ENCODE results near the gene IKBKE.
A peak's percentile ranks its signal among the peaks of the same experiment; 100 is the strongest.

The IKBKE gene

DNA sequence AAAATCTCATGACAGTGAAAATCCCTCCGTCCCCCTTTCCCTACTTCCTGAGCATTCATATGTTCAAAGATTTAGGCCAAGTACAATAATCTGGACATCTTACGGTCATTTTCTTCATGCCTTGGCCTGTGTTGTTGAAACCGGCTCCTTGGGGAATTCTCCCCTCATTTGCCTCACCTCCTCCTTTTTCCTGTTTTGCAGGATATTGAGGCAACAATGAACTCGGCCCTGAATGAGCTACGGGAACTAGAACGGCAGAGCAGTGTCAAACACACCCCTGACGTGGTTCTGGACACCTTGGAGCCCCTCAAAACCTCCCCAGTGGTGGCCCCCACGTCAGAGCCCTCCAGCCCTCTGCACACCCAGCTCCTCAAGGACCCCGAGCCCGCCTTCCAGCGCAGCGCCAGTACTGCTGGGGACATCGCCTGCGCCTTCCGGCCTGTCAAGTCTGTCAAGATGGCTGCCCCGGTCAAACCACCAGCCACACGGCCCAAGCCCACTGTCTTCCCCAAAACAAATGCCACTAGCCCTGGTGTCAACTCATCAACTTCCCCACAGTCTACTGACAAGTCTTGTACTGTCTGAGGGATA, 9.3 kb upstream of the IKBKE start:
- DNase-seq (ENCODE audit: extremely low read depth, low read depth) = no peak
- TF ChIP-seq, protein P1, sequence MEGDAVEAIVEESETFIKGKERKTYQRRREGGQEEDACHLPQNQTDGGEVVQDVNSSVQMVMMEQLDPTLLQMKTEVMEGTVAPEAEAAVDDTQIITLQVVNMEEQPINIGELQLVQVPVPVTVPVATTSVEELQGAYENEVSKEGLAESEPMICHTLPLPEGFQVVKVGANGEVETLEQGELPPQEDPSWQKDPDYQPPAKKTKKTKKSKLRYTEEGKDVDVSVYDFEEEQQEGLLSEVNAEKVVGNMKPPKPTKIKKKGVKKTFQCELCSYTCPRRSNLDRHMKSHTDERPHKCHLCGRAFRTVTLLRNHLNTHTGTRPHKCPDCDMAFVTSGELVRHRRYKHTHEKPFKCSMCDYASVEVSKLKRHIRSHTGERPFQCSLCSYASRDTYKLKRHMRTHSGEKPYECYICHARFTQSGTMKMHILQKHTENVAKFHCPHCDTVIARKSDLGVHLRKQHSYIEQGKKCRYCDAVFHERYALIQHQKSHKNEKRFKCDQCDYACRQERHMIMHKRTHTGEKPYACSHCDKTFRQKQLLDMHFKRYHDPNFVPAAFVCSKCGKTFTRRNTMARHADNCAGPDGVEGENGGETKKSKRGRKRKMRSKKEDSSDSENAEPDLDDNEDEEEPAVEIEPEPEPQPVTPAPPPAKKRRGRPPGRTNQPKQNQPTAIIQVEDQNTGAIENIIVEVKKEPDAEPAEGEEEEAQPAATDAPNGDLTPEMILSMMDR (IDR thresholded peaks at IDR 0.05; ENCODE audit: low read depth, low read length) = no peak

DNA sequence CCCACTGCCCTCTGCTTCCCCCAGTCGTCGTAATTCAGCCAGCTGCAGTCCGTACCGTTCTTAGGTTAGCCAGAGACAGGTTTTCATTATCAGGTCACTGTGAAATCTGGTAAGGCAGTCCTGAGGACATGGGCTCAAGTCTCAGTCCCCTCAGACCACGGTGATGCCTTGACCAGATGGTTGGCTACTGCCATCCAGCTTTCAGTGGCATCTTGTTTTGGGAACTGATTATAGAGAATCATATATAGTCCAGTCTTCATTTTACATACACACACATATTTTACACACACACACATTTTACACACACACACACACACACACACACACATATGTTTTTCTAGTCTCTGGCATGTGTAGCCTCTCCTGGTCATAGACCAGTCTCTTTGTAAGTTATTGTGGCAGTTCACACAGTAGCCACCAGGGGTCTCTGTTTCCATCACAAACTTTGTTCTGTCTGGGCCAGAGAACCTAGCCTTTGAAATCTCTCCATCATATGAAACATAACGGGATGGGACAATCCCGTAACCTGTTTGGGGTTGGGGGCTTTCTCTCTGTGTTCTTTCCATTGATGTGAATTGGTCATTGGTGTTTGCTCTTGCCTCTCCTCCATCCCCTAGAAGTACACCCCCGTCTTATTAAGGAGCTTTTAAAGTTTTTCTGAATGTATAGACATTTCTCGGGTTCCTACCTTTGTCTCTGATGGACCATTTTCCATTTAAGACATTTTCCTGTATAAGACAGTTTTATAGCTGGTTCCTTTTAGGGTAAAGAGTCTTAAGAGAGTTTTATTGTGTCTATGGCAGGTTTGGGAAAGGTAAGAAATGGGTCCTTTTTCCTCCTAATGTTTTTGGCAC, 8.4 kb upstream of the IKBKE start:
- TF ChIP-seq, protein P1 (IDR thresholded peaks at IDR 0.05; ENCODE audit: low read depth, low read length) = peak; percentile 85
- no peak for DNase-seq (ENCODE audit: extremely low read depth, low read depth)

DNA sequence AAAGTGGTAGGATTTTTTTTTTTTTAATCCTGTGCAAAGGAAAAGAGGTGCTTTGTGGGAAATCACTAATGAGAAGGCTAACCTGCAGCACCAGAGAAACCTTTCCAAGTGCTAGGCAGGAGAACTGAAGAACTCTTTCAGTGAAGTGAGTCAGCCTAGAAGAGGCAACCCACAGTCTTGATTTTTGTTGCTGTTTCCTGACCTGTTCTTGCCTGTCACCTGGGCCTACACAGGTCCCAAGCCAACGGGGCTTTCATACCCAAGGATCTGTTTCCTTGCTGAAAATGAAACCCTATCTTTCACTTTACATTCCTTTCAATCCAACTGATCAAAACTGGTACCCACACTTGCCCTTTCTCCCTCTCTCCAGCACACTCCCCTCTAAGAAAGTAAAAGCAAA, 7.1 kb upstream of the IKBKE start:
- TF ChIP-seq, protein P1 (IDR thresholded peaks at IDR 0.05; ENCODE audit: low read depth, low read length) = no peak
- DNase-seq (ENCODE audit: extremely low read depth, low read depth) = no peak

DNA sequence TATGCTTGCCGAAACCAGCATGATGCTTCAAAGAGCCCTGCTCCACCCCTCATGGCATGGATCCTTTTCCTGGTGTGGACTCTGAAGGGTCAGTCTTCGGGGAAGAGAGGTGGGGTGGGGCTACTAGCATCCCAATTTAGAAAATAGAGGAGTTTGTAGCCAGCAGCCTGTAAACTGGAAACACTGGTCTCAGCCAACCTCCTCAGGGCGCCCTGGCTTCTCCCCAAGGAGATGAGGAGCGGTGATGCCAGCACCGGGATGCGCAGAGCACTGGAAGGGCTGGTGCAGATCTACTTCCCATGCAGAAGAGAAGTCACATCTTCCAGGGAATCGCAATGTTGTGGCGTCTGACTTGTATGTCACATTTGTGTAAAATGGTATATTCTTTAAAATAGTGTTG, 6.4 kb upstream of the IKBKE start:
- no peak for DNase-seq (ENCODE audit: extremely low read depth, low read depth)
- TF ChIP-seq, protein P1 (IDR thresholded peaks at IDR 0.05; ENCODE audit: low read depth, low read length) = no peak

DNA sequence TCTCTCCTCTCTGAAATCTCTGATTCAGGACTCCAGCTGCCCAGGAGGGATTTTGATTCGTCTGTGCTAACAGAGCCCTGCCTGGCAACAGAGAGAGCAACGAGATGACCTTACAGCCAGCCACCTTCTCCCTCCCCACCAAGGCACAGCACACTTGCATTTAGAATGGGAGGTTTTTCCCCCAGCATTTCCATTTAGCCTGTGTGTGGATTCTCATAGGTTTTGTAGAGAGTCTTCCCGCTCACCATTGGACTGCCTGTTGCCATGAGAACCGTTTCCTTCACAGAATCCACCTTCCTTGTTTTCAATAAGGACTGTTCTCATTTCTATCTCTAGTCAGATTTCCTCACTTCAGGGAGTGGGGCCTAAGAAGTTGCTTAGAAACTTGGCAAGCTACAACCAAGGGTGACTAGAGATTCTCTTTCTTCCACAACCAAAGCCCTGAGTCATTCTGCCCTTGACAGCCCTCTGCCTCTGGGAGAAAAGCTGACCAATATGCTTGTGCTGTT, 5.8 kb upstream of the IKBKE start:
- DNase-seq (ENCODE audit: extremely low read depth, low read depth) = peak; percentile 76
- TF ChIP-seq, protein P1 (IDR thresholded peaks at IDR 0.05; ENCODE audit: low read depth, low read length) = no peak

DNA sequence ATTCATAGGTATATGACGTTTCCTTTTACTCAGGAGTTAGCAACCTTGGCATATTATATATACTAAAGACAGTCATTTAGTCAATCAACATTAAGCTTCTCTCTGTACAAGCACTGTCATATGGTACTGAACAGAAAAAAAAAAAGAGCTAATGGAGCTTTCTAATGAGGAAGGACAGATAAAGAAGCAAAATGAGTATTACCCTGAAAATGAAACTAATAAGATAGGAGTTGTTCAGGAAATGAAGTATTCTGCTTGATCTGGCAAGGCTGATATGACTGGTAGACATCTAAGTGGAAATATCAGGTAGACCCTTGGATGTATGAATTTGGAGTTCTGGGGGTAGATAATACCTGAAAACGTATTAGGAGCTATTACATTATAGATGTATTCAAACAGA, 4.3 kb upstream of the IKBKE start:
- no peak for DNase-seq (ENCODE audit: extremely low read depth, low read depth)
- TF ChIP-seq, protein P1 (IDR thresholded peaks at IDR 0.05; ENCODE audit: low read depth, low read length) = no peak

Measured in AG09319 (cell line).